ENCODE results near the gene TTF1.
A peak's percentile ranks its signal among the peaks of the same experiment; 100 is the strongest.

DNA sequence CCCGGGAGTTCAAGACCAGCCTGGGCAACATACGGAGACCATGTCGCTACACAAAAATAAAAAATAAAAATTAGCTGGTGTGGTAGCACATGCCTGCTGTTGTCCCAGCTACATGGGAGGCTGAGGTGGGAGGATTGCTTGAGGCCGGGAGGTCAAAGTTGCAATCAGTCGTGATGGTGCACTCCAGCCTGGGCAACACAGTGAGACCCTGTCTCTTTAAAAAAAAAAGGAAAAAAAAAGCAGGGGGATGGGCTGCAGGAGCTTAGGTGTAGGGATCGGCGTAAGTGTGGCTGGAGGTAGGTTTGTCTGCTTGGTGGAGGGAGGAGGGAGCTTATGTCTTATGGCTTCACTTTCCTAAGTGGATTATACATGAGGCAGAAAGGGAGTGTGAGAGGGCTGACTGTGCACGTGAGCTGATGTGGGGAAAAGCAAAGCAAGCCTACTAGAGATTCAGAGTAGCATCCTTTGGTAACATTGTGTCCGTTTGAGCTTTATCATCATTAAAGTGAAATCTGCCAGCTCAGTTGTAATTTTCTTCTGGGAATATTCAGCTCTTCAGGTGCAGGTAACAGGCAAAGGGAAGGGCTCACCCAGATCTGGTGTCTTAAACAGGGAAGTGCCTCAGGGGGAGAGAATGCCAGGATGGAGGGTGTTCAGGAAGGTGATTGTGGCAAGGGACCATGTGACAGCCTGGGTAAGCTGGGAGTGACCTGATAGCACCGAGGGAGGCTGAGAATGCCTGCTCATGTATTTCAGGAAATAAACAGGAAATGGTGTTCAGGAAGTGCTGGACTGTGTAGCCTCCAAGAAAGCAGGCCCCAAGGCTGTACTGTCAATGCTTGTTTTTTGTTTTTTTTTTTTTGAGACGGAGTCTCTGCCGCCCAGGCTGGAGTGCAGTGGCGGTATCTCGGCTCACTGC is 34.2 kb downstream of the TTF1 start:
- TF ChIP-seq, protein P1, sequence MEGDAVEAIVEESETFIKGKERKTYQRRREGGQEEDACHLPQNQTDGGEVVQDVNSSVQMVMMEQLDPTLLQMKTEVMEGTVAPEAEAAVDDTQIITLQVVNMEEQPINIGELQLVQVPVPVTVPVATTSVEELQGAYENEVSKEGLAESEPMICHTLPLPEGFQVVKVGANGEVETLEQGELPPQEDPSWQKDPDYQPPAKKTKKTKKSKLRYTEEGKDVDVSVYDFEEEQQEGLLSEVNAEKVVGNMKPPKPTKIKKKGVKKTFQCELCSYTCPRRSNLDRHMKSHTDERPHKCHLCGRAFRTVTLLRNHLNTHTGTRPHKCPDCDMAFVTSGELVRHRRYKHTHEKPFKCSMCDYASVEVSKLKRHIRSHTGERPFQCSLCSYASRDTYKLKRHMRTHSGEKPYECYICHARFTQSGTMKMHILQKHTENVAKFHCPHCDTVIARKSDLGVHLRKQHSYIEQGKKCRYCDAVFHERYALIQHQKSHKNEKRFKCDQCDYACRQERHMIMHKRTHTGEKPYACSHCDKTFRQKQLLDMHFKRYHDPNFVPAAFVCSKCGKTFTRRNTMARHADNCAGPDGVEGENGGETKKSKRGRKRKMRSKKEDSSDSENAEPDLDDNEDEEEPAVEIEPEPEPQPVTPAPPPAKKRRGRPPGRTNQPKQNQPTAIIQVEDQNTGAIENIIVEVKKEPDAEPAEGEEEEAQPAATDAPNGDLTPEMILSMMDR (IDR thresholded peaks at IDR 0.05; ENCODE audit: insufficient read depth, low read length), result no peak
- TF ChIP-seq POLR2AphosphoS5 (IDR thresholded peaks at IDR 0.05; ENCODE audit: low read depth) (peak; percentile 20; the same call in 1 of the 2 replicates), GABPA (IDR thresholded peaks at IDR 0.05; ENCODE audit: low read depth) (no peak), SPI1 (IDR thresholded peaks at IDR 0.05; ENCODE audit: borderline replicate concordance, low read depth) (peak; percentile 59; the same call in 1 of the 2 replicates)
- TF ChIP-seq, protein P2, sequence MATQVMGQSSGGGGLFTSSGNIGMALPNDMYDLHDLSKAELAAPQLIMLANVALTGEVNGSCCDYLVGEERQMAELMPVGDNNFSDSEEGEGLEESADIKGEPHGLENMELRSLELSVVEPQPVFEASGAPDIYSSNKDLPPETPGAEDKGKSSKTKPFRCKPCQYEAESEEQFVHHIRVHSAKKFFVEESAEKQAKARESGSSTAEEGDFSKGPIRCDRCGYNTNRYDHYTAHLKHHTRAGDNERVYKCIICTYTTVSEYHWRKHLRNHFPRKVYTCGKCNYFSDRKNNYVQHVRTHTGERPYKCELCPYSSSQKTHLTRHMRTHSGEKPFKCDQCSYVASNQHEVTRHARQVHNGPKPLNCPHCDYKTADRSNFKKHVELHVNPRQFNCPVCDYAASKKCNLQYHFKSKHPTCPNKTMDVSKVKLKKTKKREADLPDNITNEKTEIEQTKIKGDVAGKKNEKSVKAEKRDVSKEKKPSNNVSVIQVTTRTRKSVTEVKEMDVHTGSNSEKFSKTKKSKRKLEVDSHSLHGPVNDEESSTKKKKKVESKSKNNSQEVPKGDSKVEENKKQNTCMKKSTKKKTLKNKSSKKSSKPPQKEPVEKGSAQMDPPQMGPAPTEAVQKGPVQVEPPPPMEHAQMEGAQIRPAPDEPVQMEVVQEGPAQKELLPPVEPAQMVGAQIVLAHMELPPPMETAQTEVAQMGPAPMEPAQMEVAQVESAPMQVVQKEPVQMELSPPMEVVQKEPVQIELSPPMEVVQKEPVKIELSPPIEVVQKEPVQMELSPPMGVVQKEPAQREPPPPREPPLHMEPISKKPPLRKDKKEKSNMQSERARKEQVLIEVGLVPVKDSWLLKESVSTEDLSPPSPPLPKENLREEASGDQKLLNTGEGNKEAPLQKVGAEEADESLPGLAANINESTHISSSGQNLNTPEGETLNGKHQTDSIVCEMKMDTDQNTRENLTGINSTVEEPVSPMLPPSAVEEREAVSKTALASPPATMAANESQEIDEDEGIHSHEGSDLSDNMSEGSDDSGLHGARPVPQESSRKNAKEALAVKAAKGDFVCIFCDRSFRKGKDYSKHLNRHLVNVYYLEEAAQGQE (IDR thresholded peaks at IDR 0.05; ENCODE audit: insufficient replicate concordance, low read depth), result no peak

Measured in HL-60 (cell line).